Measurements from ENCODE around the gene TMEM54.

GRCh38 chr1:32898958-32899357 is 2.2 kb downstream of the TMEM54 start:
- TF ChIP-seq CTCF (IDR thresholded peaks at IDR 0.05; ENCODE audit: low read length) (no peak), EZH2 (IDR thresholded peaks at IDR 0.05; ENCODE audit: borderline replicate concordance, low read length) (no peak)

All from OCI-LY1 (cell line).